HepG2 (cell line): Measurements from ENCODE around the gene MRPL38. TPM values are rescaled to one million over a fixed set of nuclear protein-coding genes. Genes with fewer than 3 reads are reported as not detected.

Experiments
- CREBL2 ChIP-seq: sonication (generic); formaldehyde crosslinking; IDR thresholded peaks from 2 replicates; pipeline ENCODE4 v1.8.1; 2023; ENCODE audit warnings: missing genetic modification reagents, mild to moderate bottlenecking, borderline replicate concordance
- FLYWCH1 ChIP-seq: sonication (generic); formaldehyde crosslinking; IDR thresholded peaks from 2 replicates; pipeline ENCODE4 v1.8.1; 2023; ENCODE audit warnings: mild to moderate bottlenecking, missing genetic modification reagents
- FOXO4 ChIP-seq: sonication (generic); formaldehyde crosslinking; conservative IDR thresholded peaks from 2 replicates; pipeline ENCODE4 v1.8.1; 2023; ENCODE audit warnings: missing genetic modification reagents
- GFI1 ChIP-seq: sonication (generic); formaldehyde crosslinking; IDR thresholded peaks from 2 replicates; pipeline ENCODE4 v1.5.0; 2020; ENCODE audit warnings: missing genetic modification reagents, mild to moderate bottlenecking, borderline replicate concordance
- HMG20B ChIP-seq: conservative IDR thresholded peaks from 2 replicates; pipeline ENCODE4 v1.6.1; 2016; ENCODE audit warnings: missing genetic modification reagents, missing compliant biosample characterization
- HOXA3 ChIP-seq: sonication (generic); formaldehyde crosslinking; IDR thresholded peaks from 2 replicates; pipeline ENCODE4 v1.5.0; 2020; ENCODE audit warnings: missing genetic modification reagents
- KAT2B ChIP-seq: fragments of 150-350 bp; IDR thresholded peaks from 2 replicates; pipeline ENCODE4 v1.6.1; 2014; ENCODE audit warnings: low read depth, low read length, borderline replicate concordance
- MATR3 ChIP-seq: sonication (generic); formaldehyde crosslinking; IDR thresholded peaks from 2 replicates; pipeline ENCODE4 v1.4.0; 2020; ENCODE audit warnings: missing genetic modification reagents
- MIER3 ChIP-seq: IDR thresholded peaks from 2 replicates; pipeline ENCODE4 v1.6.1; 2016; ENCODE audit warnings: missing compliant biosample characterization, borderline replicate concordance
- NFRKB ChIP-seq: fragments of 450-650 bp; IDR thresholded peaks from 2 replicates; pipeline ENCODE4 v1.6.1; 2017
- SNAI1 ChIP-seq: sonication (generic); formaldehyde crosslinking; IDR thresholded peaks from 2 replicates; pipeline ENCODE4 v1.5.0; 2020; ENCODE audit warnings: mild to moderate bottlenecking, missing genetic modification reagents, borderline replicate concordance
- TFE3 ChIP-seq: IDR thresholded peaks from 2 replicates; pipeline ENCODE4 v1.6.1; 2016
- ZBTB46 ChIP-seq: sonication (generic); formaldehyde crosslinking; IDR thresholded peaks from 2 replicates; pipeline ENCODE4 v1.4.0; 2020; ENCODE audit warnings: mild to moderate bottlenecking, missing genetic modification reagents, borderline replicate concordance
- ZC3H4 ChIP-seq: sonication (generic); formaldehyde crosslinking; IDR thresholded peaks from 2 replicates; pipeline ENCODE4 v1.4.0; 2020; ENCODE audit warnings: missing genetic modification reagents, borderline replicate concordance
- ZIK1 ChIP-seq: sonication (generic); formaldehyde crosslinking; IDR thresholded peaks from 2 replicates; pipeline ENCODE4 v1.5.0; 2020; ENCODE audit warnings: mild to moderate bottlenecking, low read depth, missing genetic modification reagents, borderline replicate concordance
- ZNF225 ChIP-seq: sonication (generic); formaldehyde crosslinking; IDR thresholded peaks from 2 replicates; pipeline ENCODE4 v1.4.0; 2020; ENCODE audit warnings: mild to moderate bottlenecking, missing genetic modification reagents
- ZNF337 ChIP-seq: sonication (generic); formaldehyde crosslinking; IDR thresholded peaks from 2 replicates; pipeline ENCODE4 v1.5.1; 2020; ENCODE audit warnings: missing genetic modification reagents, low read depth, mild to moderate bottlenecking, borderline replicate concordance
- ZNF609 ChIP-seq: sonication (generic); formaldehyde crosslinking; IDR thresholded peaks from 2 replicates; pipeline ENCODE4 v1.4.0; 2020; ENCODE audit warnings: mild to moderate bottlenecking, missing genetic modification reagents, borderline replicate concordance
- ZNF841 ChIP-seq: sonication (generic); formaldehyde crosslinking; IDR thresholded peaks from 2 replicates; pipeline ENCODE4 v1.8.1; 2023; ENCODE audit warnings: missing genetic modification reagents, borderline replicate concordance
- polyA plus RNA-seq, 8 experiments: library from polyadenylated mRNA; depleted of rRNA in 3 of 8; stranded (reverse) in 7 of 8; unstranded in 1 of 8; fragments of >200 nt; fragmentation: Illumina TruSeq in 4 of 8; extraction: Trizol in 4 of 8; gene quantifications; 2 replicates each; pipeline versions ENCODE4 v1.2.1 to v1.2.3, GENCODE V29; 2011 to 2016; ENCODE audit warnings: low read depth in 4 of 8, missing spikeins in 1 of 8, mixed read lengths in 1 of 8; ENCODE audit not compliant: insufficient read depth in 1 of 8
- total RNA-seq, 5 experiments: library from RNA; depleted of rRNA; stranded (reverse); fragments of >200 nt; fragmentation: Illumina TruSeq; extraction: Trizol; gene quantifications; 2 replicates each; pipeline ENCODE4 v1.2.3, GENCODE V29; 2016; ENCODE audit warnings: low read depth in 1 of 5

Gene MRPL38
- total and polyA plus RNA-seq, 2 of the 13 experiments (the other 11 are each of a cell fraction or from before 2014, with no cell fraction given) = 83.7 to 125 TPM

- TF ChIP-seq ZNF609 (peak; percentile 94), ZNF225 (CRISPR knock-in tag) (no peak; the same call in 1 of the 2 replicates), FLYWCH1 (CRISPR knock-in tag) (no peak), MATR3 (CRISPR knock-in tag) (no peak), GFI1 (CRISPR knock-in tag) (peak; percentile 77), ZNF841 (CRISPR knock-in tag) (no peak; the same call in 1 of the 2 replicates), NFRKB (peak; percentile 27; the same call in 1 of the 2 replicates), CREBL2 (CRISPR knock-in tag) (peak; percentile 81; the same call in 1 of the 2 replicates), ZIK1 (CRISPR knock-in tag) (peak; percentile 97), KAT2B (no peak), HOXA3 (CRISPR knock-in tag) (peak; percentile 97), ZNF337 (CRISPR knock-in tag) (peak; percentile 96; the same call in 1 of the 2 replicates), HMG20B (CRISPR knock-in tag) (no peak; the same call in 1 of the 2 replicates), FOXO4 (no peak), MIER3 (peak; percentile 89; the same call in 1 of the 2 replicates), SNAI1 (CRISPR knock-in tag) (peak; percentile 88; the same call in 1 of the 2 replicates), TFE3 (CRISPR knock-in tag) (peak; percentile 88), ZC3H4 (CRISPR knock-in tag) (peak; percentile 82), ZBTB46 (peak; percentile 96; the same call in 1 of the 2 replicates)
These were observed 28.3 kb downstream of the MRPL38 start (continued) for GRCh38 chr17:75876190-75876937.
